Eye (tissue), 1 donor: ENCODE measurements around the gene ZNF814.
"Not testable (repeated sequence)": the region's sequence is repeated elsewhere in the genome, so short reads cannot be mapped to it uniquely, and the experiment has no call there.

Source experiments
- DNase-seq: peaks from one replicate; pipeline ENCODE4 v3.0.0-alpha.2; 2015

ZNF814 gene

DNA sequence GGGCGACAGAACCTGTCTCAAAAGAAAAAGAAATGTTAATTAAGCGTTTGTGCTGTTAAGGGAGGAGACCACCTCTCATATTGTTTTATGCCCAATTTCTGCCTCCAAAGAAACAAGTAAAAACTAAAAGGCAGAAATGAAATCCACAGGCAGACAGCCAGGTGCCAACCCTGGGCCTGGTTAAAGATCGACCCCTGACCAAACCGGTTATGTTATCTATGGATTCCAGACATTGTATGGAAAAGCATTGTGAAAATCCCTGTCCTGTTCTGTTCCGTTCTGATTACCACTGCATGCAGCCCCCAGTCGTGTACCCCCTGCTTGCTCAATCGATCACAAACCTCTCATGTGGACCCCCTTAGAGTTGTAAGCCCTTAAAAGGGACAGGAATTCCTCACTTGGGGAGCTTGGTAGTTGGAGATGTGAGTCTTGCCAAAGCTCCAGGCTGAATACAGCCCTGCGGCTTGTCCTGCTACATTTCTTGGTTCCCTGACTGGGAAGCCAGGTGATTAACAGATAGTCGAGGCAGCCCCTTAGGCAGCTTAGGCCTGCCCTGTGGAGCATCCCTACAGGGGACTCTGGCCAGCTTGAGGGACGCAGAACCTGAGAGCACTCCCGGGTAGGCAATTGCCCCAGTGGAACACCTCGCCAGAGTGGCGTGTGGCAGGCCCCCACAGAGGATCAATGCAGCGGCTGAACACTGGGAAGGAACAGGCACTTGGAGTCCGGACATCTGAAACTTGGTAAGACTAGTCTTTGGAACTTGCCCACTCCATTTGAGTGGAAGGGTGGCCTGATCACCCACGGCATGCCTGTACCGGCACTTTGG lies 73.4 kb downstream of the ZNF814 start:
- no peak for DNase-seq

DNA sequence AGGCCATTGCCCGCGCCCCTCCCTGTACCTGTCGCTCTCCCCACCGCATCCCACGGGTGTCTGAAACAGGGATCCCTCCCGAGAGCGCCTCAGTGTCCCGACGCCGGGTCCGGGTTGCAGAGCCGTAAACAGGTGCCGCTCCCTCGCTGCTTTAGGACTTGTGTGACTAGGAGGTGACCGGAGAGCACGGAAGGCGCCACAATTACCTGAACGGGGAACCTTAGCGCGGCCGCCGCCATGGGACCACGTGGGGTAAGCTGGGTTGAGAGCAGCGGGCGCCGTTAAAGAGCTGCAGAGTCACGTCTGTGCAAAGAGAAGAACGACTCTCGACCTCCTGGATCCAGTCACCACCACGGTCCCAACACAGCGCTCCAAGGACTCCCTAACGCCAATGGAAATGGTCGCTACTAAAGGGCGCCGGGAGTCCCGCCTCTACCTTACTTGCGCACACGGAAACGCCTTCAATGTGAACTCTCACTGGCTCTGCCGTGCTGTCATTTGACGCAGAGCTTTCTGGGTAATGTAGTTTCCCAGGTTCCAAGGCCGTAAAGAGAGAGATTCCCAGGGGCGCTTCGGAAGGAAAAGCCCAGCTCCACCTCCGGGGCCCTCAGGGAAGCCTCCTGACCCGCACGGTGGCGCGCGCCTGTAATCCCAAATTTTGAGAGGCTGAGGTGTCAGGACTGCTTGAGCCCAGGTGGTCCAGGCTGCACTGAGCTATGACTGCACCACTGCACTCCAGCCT lies 74.2 kb downstream of the ZNF814 start, which contains the start of gene ZNF552:
Gene ZNF552 (minus strand): TSS at position 409 of the 742 bp plus-strand sequence. CDS start 170 bp downstream, at position 239.
- peak; percentile 97 for DNase-seq

DNA sequence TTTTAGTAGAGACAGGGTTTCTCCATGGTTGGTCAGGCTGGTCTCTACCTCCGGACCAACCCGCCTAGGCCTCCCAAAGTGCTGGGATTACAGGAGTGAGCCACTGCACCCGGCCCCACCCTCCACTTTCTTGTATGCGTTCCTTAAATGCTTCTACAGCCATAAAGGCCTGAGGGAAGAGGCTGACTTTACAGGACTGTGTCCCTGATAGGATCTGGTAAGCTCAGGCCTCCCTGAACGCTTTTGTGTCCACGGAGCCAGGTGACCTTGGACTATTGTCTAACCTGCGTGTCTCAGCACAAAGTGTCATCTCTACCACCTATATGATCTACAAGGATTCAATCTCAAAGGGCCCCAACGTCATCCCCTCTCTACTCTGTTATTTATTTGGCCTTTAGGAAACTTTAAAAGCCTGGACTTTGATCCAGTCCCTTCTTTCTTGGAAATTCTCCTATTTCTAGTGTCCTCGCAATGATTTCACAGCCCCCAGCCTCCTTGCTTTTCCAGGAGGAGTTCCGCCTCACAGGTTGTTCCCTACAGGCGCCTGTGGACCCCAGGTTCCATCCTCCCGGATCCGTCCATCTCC lies 74.8 kb downstream of the ZNF814 start:
- DNase-seq: no peak

DNA sequence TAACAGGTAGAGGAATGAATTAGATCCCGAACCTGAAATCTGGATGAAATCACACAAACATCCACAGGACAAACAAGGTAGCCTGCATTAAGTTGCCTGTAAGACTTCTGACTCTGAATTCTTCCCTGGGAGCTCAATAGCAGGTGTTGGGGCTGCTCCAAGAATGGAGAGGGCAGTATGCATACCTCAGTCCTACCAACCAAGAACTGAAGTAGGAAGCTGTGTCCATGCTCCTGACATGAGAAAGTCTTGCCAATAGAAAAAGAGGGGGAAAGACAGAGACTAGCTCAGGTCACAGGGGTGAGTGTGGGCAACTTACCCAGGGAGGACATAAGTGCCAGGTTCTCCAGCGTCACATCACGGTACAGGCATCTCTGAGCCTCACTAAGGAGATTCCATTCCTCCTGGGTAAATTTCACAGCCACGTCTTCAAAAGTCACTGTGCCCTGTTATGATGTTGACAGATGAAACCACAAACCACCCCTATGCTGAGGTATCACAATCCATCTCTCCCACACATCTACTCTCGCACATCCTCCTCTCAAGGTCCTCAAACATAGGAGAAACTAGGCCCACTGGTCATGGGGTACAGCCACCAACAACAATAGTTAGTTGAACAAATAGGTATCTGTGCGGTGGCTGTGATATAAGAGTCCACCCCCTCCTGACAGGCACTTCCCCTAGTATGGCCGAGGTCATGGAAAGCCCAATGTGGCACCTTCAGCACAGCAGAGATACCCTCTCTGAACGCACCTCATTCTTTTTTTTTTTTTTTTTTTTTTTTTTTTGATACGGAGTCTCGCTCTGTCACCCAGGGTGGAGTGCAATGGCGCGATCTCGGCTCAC lies 75.6 kb downstream of the ZNF814 start:
- DNase-seq: not testable (repeated sequence)

DNA sequence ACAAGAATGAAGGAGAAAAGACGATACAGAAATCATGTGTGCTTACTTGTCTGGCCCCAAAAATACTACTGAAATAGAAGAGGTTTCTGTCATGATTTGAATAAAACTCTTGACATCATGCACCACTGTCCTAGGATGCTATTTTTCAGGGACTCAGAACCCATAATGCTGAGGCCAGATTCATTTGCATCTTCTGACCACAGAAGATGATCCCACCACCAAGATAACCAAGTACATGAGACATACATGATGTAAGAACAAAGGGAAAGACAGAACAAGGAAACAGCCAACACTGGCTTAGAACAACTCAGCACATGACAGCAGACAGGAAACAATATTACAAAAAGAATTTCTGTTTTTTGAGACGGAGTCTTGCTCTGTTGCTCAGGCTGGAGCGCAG lies 76.6 kb downstream of the ZNF814 start:
- no peak for DNase-seq

DNA sequence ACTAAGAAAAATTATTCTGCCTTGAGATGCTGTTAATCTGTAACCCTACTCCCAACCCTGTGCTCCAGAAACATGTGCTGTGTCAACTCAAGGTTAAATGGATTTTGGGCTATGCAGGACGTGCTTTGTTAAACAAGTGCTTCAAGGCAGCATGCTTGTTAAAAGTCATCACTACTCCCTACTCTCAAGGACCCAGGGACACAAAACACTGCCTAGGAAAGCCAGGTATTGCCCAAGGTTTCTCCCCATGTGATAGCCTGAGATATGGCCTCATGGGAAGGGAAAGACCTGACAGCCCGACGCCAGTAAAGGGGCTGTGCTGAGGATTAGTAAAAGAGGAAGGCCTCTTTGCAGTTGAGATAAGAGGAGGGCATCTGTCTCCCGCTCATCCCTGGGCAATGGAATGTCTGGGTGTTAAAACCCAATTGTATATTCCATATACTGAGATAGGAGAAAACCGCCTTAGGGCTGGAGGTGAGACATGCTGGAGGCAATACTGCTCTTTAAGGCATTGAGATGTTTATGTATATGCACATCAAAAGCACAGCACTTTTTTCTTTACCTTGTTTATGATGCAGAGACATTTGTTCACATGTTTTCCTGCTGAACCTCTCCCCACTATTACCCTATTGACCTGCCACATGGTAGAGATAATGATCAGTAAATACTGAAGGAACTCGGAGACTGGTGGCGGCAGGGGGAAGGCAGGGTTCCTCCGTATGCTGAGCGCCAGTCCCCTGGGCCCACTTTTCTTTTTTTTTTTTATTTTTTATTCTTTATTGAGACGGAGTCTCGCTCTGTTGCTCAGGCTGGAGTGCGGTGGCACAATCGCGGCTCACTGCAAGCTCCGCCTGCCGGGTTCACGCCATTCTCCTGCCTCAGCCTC lies 78.2 kb downstream of the ZNF814 start:
- DNase-seq: not testable (repeated sequence)

DNA sequence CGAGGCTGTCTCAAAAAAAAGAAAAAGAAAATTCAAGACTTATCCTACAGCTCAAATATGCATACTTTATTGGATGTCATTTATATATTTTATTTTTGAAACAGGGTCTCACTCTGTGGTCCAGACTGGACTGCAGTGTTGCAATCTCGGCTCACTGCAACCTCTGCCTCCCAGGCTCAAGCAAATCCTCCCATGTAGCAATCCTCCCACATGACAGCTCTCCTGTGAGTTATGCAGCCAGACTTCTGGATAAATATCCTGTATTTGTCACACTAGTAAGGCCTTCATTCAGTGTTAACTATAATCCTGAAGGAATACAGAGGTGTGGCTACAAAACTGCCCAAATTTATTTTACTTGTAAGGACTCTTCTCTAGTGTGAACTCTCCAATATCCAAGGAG lies 81.3 kb downstream of the ZNF814 start:
- DNase-seq: no peak

DNA sequence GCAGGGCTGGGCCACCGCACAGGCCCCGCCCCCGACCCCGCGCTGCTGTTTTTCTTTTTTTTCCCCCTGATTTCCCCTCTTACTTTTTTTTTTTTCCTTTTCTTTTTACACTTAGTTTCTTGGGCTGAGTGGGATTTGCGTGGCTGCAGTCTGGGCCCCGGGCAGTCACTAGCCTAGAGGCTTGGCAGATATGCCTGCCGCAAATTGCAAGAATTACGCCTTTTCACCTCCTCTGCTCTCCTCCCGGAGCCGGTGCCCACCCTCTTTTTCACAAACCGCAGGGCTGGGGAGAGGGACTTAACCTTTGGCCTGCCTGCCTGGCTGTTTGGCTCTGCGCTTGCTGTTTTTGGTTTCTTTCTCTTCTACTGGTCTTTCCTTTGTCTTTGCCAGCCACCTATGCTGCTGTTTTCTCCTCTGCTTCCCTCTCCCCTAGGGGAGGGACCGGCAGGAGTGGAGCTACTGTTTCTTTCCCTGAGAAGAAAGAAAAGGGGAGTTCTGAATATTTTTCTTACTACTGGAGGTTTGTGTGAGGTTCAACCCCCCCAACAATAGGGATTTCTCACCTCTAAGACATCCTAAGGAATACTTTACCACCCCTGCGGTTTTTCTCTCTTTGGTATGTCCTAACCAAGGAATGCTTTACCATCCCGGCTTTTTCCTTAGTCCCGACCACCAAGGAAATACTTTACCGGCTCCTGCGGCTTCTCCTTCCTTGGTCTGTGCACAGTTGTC lies 85.1 kb downstream of the ZNF814 start:
- peak; percentile 85 for DNase-seq

DNA sequence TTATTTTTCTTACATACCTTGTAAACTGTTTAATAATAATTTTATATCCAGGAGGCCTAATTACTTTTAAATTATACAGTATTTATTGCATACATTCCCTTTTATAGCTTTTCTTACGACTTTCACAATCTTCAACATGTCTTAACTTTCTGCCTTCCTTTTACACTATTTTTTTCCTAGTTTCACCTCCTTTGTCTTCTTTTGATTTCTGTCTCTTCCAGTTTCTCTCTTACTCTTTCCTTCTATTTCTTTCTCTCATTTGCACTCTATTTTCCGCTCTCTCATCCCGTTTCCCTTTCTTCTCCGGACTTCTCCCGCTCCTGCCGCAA lies 85.6 kb downstream of the ZNF814 start:
- DNase-seq: no peak

DNA sequence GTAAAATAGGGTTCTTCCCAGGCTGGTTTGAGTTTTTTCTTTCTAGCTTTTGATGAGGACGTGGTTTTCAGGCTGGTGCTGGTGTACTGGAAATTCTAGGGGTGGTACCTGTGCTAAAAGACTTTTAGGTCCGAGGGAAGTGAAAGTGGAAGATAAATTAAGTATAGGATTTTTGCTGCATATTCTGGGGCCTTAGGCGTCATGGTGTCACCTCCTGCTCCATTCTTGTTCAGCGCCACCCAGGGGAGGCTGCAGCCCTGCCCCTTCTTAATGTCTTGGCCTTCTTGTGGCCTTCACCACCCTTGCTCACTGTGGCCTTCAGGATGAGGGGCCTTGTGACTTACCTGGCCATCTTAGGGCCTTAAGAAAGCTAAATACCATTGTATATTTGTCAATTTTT lies 86.6 kb downstream of the ZNF814 start:
- no peak for DNase-seq

DNA sequence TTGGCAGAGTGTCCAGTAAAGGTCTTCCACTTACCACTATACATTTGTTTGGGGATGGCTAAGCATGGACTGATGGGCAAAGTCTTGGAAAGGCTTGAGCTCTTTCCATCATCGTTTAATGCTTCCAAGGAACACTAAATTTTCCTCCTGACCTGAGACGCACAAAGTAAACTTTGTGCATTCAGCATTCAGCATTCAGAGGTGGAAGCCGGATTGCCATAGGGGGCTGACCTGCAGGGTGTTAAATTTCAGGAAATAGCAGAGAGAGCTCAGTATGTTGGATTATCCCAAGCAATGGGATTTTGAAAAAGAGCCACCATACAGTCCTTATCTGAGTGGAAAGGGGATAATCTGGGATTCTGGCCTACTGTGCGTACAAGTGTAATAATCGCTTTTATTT lies 88.1 kb downstream of the ZNF814 start:
- DNase-seq: no peak
